Suppressor macrophage (primary cell): ENCODE results near the gene CLDND2.

Experiments
- DNase-seq, 4 experiments: peaks; one replicate each; pipeline ENCODE4 v3.0.0-alpha.2; 2020 to 2022

Gene CLDND2

DNA sequence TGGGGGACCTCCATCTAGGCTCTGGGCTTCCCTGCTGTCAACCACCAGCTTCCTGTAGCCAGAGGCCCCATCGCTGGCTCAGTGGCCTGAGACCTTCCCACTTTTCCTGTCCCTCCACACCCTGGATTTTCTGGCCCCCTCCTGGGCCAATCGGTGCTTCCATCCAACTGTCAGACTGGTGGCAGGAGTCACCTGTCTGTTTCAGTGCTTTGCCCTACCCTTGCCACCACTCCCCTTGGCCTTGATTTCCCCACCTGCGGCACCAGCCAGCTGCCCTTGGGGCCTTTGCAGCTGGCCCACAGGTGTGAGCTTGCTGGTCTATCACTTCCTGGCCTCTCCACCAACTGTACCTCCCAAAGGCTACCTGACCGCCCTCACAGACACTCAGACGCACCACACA lies 39.4 kb downstream of the CLDND2 start:
- no peak for DNase-seq

GRCh38 chr19:51327066-51328001 lies 41.5 kb downstream of the CLDND2 start:
- peak; percentile 76 to 90 (median 83) for DNase-seq

GRCh38 chr19:51326216-51327065 lies 42.4 kb downstream of the CLDND2 start:
- DNase-seq, result peak in 1 of 4 experiments; percentile 19

DNA sequence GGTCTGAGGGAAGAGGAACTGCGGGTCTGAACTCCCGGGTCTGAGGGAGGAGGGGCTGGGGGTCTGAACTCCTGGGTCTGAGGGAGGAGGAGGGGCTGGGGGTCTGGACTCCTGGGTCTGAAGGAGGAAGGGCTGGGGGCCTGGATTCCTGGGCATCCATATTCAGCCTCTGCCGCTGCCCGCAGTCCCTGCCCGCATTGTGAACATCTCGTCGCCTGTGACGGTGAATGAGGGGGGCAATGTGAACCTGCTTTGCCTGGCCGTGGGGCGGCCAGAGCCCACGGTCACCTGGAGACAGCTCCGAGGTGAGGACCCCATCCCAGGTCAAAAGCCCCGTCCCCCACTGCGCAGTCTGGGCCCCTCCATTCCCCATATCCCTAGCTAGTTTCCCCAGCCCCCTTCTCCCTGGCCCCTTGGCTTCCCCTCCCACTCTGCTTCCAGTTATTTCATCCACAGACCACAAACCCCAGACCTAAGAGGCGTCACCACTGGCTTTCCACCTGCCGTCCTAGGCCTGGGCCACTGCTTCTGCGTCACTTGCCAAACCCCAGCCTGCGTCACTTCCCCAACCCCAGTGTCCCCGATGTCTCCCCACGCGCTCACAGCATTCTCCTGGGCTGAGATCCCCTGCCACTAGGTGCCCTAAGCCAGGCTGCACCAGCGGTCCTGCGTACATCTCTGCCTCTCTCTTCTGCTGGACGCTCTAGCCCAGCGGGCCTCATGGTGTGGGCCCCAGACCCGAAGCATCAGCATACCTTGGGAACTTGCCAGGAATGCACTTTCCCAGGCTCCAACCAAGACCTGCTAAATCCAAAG lies 43.4 kb downstream of the CLDND2 start:
- DNase-seq, result peak; percentile 16 to 60 (median 54)

DNA sequence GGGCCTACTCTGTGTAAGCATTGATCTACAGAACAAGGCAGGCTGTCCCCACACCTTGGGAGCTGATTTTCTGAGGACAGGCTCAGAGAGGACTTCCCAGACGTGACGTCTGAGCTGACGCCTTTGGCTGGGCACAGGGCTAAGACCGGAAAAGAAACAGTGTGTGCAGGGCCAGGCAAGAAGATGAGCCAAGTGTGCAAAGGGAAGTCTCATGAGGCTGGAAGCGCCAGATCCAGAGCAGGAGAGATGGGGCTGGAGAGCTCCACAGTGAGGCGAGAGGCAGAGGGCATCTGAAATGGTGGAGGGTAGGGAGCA lies 44.7 kb downstream of the CLDND2 start:
- peak in 1 of 4 experiments; percentile 13 for DNase-seq

DNA sequence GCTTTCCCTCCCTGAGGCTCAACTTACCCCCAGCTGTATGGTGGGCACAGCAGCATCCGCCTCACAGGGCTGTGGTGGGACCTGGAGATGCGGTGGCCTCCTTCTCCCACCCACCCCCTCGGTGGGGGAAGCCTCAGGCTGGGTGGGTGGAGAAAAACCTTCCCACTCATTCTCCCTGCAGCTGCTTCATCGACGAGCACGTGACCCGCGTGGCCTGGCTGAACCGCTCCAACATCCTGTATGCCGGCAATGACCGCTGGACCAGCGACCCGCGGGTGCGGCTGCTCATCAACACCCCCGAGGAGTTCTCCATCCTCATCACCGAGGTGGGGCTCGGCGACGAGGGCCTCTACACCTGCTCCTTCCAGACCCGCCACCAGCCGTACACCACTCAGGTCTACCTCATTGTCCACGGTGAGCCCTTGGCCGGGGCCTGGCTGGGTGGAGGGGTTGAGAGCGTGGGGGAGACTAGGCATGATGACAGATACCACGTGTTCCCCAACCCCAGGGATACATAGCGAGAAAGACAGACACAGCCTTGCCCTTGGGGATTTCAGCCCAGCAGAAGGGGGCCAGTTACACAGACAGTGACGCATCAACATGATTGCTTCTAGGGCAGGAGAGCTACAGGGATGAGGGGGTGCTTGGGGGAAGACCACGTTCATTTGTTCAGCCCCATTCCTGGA lies 45.2 kb downstream of the CLDND2 start:
- DNase-seq, result no peak

- DNase-seq, result no peak
These were observed 47.0 kb downstream of the CLDND2 start for GRCh38 chr19:51321799-51322198.

DNA sequence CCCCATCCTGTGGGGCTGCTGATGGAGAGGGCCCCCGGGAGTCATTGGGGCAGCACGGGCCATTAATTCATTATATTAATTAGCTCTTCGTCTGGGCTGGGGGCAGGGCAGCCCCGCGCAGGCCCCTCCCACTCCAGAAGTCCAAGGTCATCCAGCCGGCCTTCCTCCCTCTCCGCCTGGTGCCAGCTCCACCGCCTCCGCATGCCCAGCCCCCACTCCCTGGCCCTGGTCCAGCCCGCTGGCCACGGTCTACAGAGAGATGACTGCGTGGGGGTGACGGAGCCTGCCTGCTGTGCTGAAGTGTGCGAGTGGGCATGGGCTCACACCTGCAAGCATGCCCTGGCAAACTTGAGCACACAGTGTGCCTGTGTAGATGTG lies 48.5 kb downstream of the CLDND2 start:
- no peak for DNase-seq

DNA sequence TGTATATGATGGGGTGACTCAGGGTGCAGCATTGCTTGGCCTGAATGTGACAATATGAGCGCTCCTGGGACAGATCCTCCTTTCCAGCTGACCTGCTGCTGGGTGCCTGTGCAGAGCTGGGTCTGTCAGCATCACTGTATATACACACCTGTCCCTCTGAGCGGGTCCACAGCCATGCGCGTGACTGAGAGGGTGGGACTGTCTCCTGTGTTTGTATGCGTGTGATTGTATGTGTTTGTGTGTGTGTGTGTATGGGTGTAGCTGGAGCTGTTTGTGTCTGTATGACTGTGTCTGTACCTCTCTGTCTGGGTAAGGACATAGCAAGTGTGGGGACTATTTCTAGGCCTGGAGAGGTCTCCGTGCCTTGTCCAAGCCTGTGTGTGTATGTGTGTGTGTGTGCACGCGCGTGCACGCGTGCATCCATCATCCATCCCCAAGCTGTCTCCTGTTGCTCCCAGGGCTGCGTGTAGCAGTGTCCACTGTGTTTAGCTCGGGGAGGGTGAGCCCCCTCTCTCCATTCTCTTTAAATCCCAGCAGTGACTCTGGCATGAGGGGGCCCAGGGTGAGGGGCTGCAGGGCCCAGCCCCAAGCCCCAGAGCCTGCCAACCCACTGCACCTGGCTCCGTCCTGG lies 49.0 kb downstream of the CLDND2 start:
- DNase-seq, result no peak

- DNase-seq, result no peak
These were observed 49.8 kb downstream of the CLDND2 start for GRCh38 chr19:51318687-51319648.

GRCh38 chr19:51317968-51318367 lies 50.8 kb downstream of the CLDND2 start:
- no peak for DNase-seq

DNA sequence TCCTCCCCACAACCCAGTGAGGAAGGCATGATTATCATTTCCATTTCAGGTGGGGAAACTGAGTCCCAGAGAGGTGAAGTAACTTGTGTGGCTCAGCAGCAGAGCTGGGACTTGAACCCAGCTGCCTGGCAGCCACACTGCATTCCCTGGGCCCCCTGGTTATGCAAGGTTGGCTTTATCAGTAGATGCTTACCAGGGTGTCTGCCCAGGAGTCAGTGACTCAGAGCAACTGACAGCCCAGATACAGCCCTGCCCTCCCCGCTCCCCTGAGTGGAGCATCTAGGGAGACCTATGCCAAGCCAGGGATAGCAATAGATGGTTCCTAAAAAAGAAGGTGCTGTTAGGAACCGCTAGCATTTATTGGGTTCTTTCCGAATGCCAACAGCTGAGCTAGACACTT lies 51.4 kb downstream of the CLDND2 start:
- DNase-seq, result no peak
